Stimulated activated CD8-positive, alpha-beta memory T cell treated with anti-CD3 and anti-CD28 coated beads, Interleukin-7, amount 100 ng/mL, for 4 hours (primary cell): Measurements from ENCODE around the gene TAMALIN.

Source experiments
- DNase-seq, 2 donors: peaks; one replicate each; pipeline ENCODE4 v3.0.0-alpha.2; 2020; ENCODE audit warnings: low read depth in 2 of 2

Gene TAMALIN

GRCh38 chr12:51984657-51985056 lies 22.1 kb upstream of the TAMALIN start:
- DNase-seq, result no peak

GRCh38 chr12:51985154-51985835 lies 21.5 kb upstream of the TAMALIN start:
- DNase-seq, result no peak

DNA sequence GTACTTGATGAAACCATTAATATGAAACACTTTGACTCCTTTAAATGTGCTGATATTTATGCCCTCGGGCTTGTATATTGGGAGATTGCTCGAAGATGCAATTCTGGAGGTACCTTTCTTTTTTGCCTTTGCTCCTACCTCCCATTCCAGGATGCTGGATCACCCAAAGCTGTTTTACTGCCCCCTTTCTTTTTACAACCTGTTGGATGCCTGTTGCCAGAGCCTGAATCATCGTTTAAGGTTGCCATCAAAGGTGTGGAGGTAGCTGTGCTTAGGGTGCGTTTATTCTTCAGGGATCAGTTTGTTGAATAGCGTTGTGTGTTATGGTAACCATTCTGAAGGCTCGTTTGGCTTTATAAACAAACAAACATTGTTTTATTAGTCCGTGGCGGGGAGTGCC lies 19.9 kb upstream of the TAMALIN start:
- DNase-seq, result no peak

- DNase-seq, result no peak
Observed at GRCh38 chr12:51992246-51992645, 14.5 kb upstream of the TAMALIN start.

DNA sequence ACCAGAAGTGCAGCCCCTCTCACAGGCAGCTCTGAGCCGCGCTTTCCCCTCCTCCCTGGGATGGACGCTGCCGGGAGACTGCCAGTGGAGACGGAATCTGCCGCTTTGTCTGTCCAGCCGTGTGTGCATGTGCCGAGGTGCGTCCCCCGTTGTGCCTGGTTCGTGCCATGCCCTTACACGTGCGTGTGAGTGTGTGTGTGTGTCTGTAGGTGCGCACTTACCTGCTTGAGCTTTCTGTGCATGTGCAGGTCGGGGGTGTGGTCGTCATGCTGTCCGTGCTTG lies 12.3 kb upstream of the TAMALIN start:
- DNase-seq, result no peak

- DNase-seq, result no peak
Observed at GRCh38 chr12:51994959-51995358, 11.8 kb upstream of the TAMALIN start.

- no peak for DNase-seq
Observed at GRCh38 chr12:51997136-51997535, 9.6 kb upstream of the TAMALIN start.

DNA sequence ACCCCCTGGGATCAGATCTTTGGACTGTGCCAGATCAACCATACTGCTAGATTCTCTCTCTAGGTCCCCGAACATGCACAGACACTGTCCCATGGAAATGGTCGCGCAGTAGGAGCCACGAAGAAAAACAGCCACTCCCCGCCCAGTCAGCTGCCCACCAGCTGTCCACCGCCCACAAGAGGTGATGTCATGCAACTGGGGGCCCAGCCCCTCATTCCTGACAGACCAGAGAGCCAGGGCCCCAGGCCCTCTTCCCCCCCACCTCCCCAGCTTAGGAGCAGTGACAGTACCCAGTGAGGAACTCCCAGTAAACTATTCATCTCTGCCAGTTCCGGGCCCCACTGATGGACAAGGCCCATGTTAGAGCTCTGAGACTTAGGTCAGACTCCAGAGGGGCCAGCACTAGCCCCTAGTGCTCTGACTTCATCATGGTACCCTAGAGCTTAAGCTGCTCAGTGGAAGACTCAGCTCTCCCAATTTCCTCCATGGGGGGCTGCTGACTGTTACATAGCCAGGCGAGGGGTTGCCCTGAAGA lies 3.7 kb upstream of the TAMALIN start:
- DNase-seq, result no peak

- DNase-seq, result no peak
Observed at GRCh38 chr12:52003591-52003990, 3.2 kb upstream of the TAMALIN start.

GRCh38 chr12:52004042-52004648 lies 2.6 kb upstream of the TAMALIN start:
- DNase-seq, result no peak

GRCh38 chr12:52005218-52005902 lies 1.4 kb upstream of the TAMALIN start:
- DNase-seq, result no peak

- DNase-seq, result peak in 1 of 2 donors; percentile 35
Observed at GRCh38 chr12:52005903-52006703, 643 bp upstream of the TAMALIN start.

GRCh38 chr12:52007158-52007921 lies 594 bp downstream of the TAMALIN start:
- peak; percentile 21 to 53 for DNase-seq

- DNase-seq, result no peak
Observed at GRCh38 chr12:52007982-52008510, 1.3 kb downstream of the TAMALIN start.

- DNase-seq, result no peak
Observed at GRCh38 chr12:52009081-52009751, 2.5 kb downstream of the TAMALIN start.

DNA sequence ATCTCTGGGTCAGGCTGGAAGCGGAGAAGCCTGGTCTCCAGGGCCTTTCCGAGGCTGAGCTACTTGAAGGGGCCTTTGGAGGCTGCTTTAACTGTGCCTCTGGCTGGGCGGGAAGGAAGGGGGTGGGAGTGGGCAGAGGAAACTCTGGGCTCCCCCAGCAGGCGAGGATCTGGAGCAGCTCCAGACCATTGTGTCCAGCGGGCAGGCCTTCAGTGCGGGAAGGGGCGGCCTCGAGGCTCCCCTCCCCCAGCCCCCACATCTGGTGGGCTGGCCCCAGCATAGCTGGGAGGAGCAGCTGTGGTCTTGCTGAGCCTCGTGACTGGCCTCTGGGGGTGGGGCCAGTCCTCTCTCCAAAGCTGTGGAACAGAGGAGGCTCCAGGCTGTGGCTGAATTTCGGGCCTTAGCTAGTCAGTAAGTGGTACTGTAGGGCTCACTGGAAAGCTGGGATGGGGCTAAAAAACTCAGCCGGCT lies 3.4 kb downstream of the TAMALIN start:
- no peak for DNase-seq

DNA sequence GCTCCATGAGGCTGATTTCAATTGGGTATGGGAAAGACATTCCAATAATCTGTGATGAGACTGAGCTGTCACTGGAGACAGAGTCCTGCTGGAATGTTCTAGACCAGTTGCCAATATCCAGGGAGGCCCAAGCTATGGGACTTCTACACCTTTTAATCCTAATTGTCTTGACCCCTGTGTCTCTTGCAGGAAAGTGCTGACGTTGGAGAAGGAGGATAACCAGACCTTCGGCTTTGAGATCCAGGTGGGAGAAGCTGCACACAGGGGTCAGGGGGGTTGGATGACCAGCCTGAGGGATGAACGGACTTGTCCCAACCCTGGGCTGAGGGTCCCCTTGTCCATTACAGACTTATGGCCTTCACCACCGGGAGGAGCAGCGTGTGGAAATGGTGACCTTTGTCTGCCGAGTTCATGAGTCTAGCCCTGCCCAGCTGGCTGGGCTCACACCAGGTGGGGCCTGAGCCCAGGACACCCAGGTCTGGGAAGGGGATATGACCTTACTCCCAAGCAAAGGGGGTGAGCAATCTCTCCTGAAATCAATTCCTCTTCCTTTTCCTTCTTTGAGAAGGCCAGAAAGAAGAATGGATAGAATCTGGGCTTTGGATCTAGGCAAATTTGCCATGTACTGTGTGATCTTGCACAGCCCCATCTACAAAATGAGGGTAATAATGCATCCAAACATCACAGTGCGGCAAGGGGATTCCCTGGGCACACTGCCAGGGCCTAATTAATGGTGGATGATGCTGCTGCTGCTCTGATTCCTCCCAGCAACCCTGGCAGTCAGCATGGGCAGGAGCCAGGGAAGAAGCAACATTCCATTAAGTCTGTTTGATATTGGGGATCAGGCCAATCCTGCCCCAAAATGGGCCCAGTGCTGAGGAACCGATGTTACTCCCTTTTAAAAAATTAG lies 4.2 kb downstream of the TAMALIN start:
- no peak for DNase-seq

DNA sequence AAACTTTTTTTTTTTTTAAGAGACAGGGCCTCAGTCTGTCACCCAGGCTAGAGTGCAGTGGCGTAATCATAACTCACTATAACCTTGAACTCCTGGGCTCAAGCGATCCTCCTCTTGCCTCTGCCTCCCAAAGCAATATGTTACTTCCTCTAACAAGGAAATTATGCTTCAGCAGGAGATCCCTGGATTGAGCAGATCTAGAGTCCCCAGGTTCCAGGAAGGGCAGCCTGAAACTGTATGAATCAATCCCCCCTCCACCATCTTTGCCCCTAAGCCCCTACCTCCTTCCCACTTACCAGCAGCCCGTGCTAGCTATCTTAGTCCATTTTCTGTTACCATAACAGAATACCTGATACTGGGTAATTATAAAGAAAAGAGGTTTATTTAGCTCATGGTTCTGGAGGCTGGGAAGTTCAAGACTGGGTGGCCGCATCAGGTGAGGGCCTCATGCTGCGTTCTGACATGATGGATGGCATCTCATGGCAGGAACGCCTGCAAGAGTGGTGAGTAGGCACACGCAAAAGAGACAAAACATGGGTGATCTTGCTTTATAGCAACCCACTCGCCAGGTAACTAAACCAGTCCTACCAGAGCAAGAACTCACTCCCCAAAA lies 5.0 kb downstream of the TAMALIN start:
- no peak for DNase-seq
